ENCODE results near the gene TRIP11. TPM values are rescaled to one million over a fixed set of nuclear protein-coding genes. Genes with fewer than 3 reads are reported as not detected.

Gene TRIP11
- total RNA-seq, 1 donor from 2014 or later = 49.7 TPM

DNA sequence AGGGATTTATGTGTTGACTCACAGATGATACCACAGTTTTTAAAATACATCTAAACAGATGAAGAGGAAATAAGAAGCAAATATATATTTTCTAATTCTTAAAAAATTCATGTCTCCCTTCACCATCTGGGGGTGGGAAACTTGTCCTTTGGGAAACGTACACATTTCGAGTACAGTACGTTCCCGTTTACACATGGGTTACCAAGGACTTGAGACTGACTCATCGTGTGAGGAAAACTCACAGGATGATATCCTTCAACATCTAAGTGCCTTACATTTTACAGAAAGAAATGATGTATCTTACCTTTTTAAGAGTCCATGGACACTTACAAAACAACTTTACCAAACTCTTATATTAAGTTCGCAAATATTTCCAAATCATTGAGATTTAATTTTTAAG, 76.4 kb downstream of the TRIP11 start:
- Histone ChIP-seq H3K9me3 (replicated peaks) (no peaks in the 10 kb centered on the region), H3K27me3 (ENCODE audit: low read depth) (peaks cover 7% of the 10 kb centered on the region), H3K4me1 (no peaks in the 10 kb centered on the region), H3K27ac (replicated peaks) (no peak overlapping the region), H3K36me3 (peaks cover 19% of the 10 kb centered on the region), H3K4me3 (no peak overlapping the region)
- DNase-seq = no peak
- TF ChIP-seq CTCF (IDR thresholded peaks at IDR 0.05; ENCODE audit: borderline replicate concordance) = no peak
- intact Hi-C loops (cut with micrococcal nuclease) = no loop called here

DNA sequence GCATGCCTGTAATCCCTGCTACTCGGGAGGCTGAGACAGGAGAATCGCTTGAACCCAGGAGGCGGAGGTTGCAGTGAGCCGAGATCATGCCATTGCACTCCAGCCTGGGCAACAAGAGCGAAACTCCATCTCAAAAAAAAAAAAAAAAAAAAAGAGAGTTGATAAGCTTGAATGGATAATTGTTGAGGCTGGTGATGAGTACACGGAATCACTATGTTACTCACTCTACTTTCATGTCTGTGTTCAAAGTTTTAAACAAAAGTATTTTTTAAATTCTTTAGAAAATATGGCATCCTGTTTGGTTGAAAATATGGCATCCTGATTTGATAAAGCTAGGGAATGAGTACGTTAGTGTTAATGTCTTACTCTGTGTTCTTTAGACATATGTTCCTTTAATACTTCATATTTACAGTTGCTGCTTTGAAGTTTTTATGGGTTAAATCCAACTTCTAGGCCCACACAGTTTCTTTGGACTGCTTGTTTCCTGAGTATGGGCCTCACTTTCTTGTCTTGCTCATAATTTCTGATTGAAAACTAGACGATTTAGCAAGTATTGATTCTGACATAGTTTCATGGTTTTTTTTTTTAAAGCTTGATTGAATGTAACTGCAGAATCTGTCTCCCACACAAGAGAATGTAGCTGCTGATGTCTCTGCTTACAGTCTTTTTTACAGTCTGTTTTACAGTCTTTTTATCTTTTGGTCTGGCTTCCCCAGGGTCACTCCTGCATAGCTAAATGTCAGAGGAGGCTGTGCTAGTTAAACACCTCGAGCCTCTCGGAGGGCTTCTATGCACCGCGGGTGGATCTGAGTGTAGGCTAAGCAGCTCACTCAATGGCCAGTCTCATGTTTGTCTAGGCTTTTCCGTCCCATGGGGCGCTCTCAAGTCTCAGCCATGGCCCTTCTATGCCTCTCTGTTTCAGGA, 78.3 kb downstream of the TRIP11 start:
- Histone ChIP-seq H3K27me3 (ENCODE audit: low read depth) (peaks cover 26% of the 10 kb centered on the region), H3K4me1 (no peaks in the 10 kb centered on the region), H3K36me3 (peaks cover 5% of the 10 kb centered on the region), H3K27ac (replicated peaks) (no peak overlapping the region), H3K9me3 (replicated peaks) (no peaks in the 10 kb centered on the region), H3K4me3 (no peak overlapping the region)
- TF ChIP-seq CTCF (IDR thresholded peaks at IDR 0.05; ENCODE audit: borderline replicate concordance) = no peak
- intact Hi-C loops (cut with micrococcal nuclease) = no loop called here
- no peak for DNase-seq

DNA sequence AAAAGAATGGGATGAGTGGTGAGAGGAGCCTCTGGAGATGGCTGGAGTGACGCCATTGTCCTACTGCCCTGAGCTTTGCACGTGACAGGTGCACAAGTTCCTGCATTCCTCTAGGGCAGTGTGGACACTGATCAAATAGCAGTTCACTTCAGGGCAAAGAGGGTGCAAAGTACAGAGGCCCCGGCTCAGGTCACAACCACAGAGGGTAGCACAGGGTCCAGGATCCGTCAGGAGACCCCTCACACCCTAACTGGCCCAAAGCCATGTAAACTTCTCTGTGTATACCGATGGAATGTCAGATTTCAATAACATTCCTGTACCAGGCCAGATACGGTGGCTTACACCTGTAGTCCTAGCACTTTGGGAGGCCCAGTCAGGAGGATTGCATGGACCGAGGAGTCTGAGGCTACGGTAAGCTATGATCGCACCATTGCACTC, 82.0 kb downstream of the TRIP11 start:
- H3K4me1 ChIP-seq = no peaks in the 10 kb centered on the region
- no peak for TF ChIP-seq CTCF (IDR thresholded peaks at IDR 0.05; ENCODE audit: borderline replicate concordance)
- H3K27me3 ChIP-seq (ENCODE audit: low read depth) = peaks cover 41% of the 10 kb centered on the region
- no peak overlapping the region for H3K4me3 ChIP-seq
- intact Hi-C loops (cut with micrococcal nuclease) = no loop called here
- no peak for DNase-seq
- no peaks in the 10 kb centered on the region for H3K36me3 ChIP-seq
- H3K9me3 ChIP-seq (replicated peaks) = no peaks in the 10 kb centered on the region
- H3K27ac ChIP-seq (replicated peaks) = no peak overlapping the region

- H3K9me3 ChIP-seq (replicated peaks) = no peaks in the 10 kb centered on the region
- DNase-seq = no peak
- no peak overlapping the region for H3K4me3 ChIP-seq
- intact Hi-C loops (cut with micrococcal nuclease) = no loop called here
- no peaks in the 10 kb centered on the region for H3K36me3 ChIP-seq
- H3K27ac ChIP-seq (replicated peaks) = no peak overlapping the region
- H3K27me3 ChIP-seq (ENCODE audit: low read depth) = peaks cover 46% of the 10 kb centered on the region
- H3K4me1 ChIP-seq = no peaks in the 10 kb centered on the region
- TF ChIP-seq CTCF (IDR thresholded peaks at IDR 0.05; ENCODE audit: borderline replicate concordance) = no peak
Measured at GRCh38 chr14:91956616-91957015, 83.2 kb downstream of the TRIP11 start.

DNA sequence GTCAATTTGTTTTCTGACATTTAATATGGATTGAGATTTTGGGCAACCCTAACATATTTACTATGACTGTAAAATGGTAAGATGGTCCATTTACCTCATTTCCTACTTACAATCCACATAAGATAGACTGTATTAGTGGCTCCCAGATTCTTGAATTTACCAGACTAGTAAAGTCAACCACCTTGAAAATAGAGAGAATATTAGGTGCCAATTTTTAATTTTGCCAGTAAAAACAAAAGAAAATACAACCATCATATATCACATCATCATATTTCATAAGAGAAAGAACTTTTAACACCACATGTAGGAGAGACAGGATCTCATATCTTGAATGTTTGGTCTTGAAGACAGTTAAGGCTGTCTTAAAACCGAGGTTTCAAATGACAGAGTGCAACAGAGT, 84.7 kb downstream of the TRIP11 start:
- no peaks in the 10 kb centered on the region for H3K4me1 ChIP-seq
- H3K36me3 ChIP-seq = no peaks in the 10 kb centered on the region
- H3K27me3 ChIP-seq (ENCODE audit: low read depth) = peaks cover 54% of the 10 kb centered on the region
- H3K4me3 ChIP-seq = no peak overlapping the region
- DNase-seq = no peak
- no peaks in the 10 kb centered on the region for H3K9me3 ChIP-seq (replicated peaks)
- no peak overlapping the region for H3K27ac ChIP-seq (replicated peaks)
- no peak for TF ChIP-seq CTCF (IDR thresholded peaks at IDR 0.05; ENCODE audit: borderline replicate concordance)
- intact Hi-C loops (cut with micrococcal nuclease) = no loop called here
